ENCODE measurements around the gene HSBP1L1. TPM values are rescaled to one million over a fixed set of nuclear protein-coding genes. Genes with fewer than 3 reads are reported as not detected.

HSBP1L1 gene
- total RNA-seq, 1 donor from 2014 or later: 1.6 TPM

- H3K4me1 Mint-ChIP-seq (ENCODE audit: unreplicated experiment): peaks cover 50% of the 10 kb centered on the region
- no peak for DNase-seq (ENCODE audit: extremely low spot score, unreplicated experiment)
- H3K9me3 Mint-ChIP-seq (ENCODE audit: unreplicated experiment): no peaks in the 10 kb centered on the region
- H3K36me3 Mint-ChIP-seq (ENCODE audit: unreplicated experiment): peaks cover 15% of the 10 kb centered on the region
- H3K27ac Mint-ChIP-seq (ENCODE audit: unreplicated experiment): peak overlapping the region; percentile 50
- no peaks in the 10 kb centered on the region for H3K27me3 Mint-ChIP-seq (ENCODE audit: unreplicated experiment)
- TF ChIP-seq CTCF (IDR thresholded peaks at IDR 0.05): no peak
- no peak overlapping the region for H3K4me3 Mint-ChIP-seq (ENCODE audit: unreplicated experiment)
These were observed 19.1 kb upstream of the HSBP1L1 start for GRCh38 chr18:79945118-79946042.

GRCh38 chr18:79947054-79947755 is 17.2 kb upstream of the HSBP1L1 start:
- H3K36me3 Mint-ChIP-seq (ENCODE audit: unreplicated experiment): peaks cover 11% of the 10 kb centered on the region
- TF ChIP-seq CTCF (IDR thresholded peaks at IDR 0.05): no peak
- no peak overlapping the region for H3K4me3 Mint-ChIP-seq (ENCODE audit: unreplicated experiment)
- no peaks in the 10 kb centered on the region for H3K9me3 Mint-ChIP-seq (ENCODE audit: unreplicated experiment)
- no peaks in the 10 kb centered on the region for H3K27me3 Mint-ChIP-seq (ENCODE audit: unreplicated experiment)
- no peak overlapping the region for H3K27ac Mint-ChIP-seq (ENCODE audit: unreplicated experiment)
- no peak for DNase-seq (ENCODE audit: extremely low spot score, unreplicated experiment)
- H3K4me1 Mint-ChIP-seq (ENCODE audit: unreplicated experiment): peaks cover 53% of the 10 kb centered on the region

- no peak overlapping the region for H3K4me3 Mint-ChIP-seq (ENCODE audit: unreplicated experiment)
- H3K9me3 Mint-ChIP-seq (ENCODE audit: unreplicated experiment): no peaks in the 10 kb centered on the region
- DNase-seq (ENCODE audit: extremely low spot score, unreplicated experiment): no peak
- no peaks in the 10 kb centered on the region for H3K27me3 Mint-ChIP-seq (ENCODE audit: unreplicated experiment)
- peaks cover 52% of the 10 kb centered on the region for H3K4me1 Mint-ChIP-seq (ENCODE audit: unreplicated experiment)
- no peak for TF ChIP-seq CTCF (IDR thresholded peaks at IDR 0.05)
- peaks cover 5% of the 10 kb centered on the region for H3K36me3 Mint-ChIP-seq (ENCODE audit: unreplicated experiment)
- no peak overlapping the region for H3K27ac Mint-ChIP-seq (ENCODE audit: unreplicated experiment)
These were observed 16.4 kb upstream of the HSBP1L1 start for GRCh38 chr18:79947881-79948610.

- Mint-ChIP-seq H3K27ac (ENCODE audit: unreplicated experiment) (no peak overlapping the region), H3K4me1 (ENCODE audit: unreplicated experiment) (peaks cover 49% of the 10 kb centered on the region), H3K9me3 (ENCODE audit: unreplicated experiment) (no peaks in the 10 kb centered on the region), H3K36me3 (ENCODE audit: unreplicated experiment) (peaks cover 5% of the 10 kb centered on the region), H3K4me3 (ENCODE audit: unreplicated experiment) (no peak overlapping the region), H3K27me3 (ENCODE audit: unreplicated experiment) (no peaks in the 10 kb centered on the region)
- no peak for DNase-seq (ENCODE audit: extremely low spot score, unreplicated experiment)
- TF ChIP-seq CTCF (IDR thresholded peaks at IDR 0.05): no peak
These were observed 15.6 kb upstream of the HSBP1L1 start for GRCh38 chr18:79948719-79949411.

All from osteocyte (in vitro differentiated cells).